ENCODE data around the gene TMOD1. TPM values are rescaled to one million over a fixed set of nuclear protein-coding genes. Genes with fewer than 3 reads are reported as not detected.
A peak's percentile ranks its signal among the peaks of the same experiment; 100 is the strongest.

TMOD1 gene
- total and polyA plus RNA-seq, 2 of the 8 experiments (the other 6 are each of a cell fraction or from before 2014, with no cell fraction given), result 0.17 to 0.88 TPM

GRCh38 chr9:97487107-97487506 lies 14.4 kb upstream of the TMOD1 start:
- CTCF ChIA-PET (ENCODE audit: partially characterized antibody), result interaction anchor here (0.6 to 5.5 kb wide), 15 partner anchors 9 to 1120 kb away, joined by 3 to 40 read pairs (median 3); partner anchors contain the start of gene TMOD1
- H2AK5ac ChIP-seq (ENCODE audit: low read depth, low read length), result no peak overlapping the region
- no peak overlapping the region for H3K56ac ChIP-seq (replicated peaks; ENCODE audit: insufficient read length, low read depth, low read length)
- no peak overlapping the region for H3K9ac ChIP-seq (replicated peaks in 1 of 4; ENCODE audit: extremely low read depth in 1 of 4, low read depth in 3 of 4, low read length in 3 of 4)
- H2BK5ac ChIP-seq (ENCODE audit: low read depth, low read length), result no peak overlapping the region
- POLR2A ChIA-PET (ENCODE audit: partially characterized antibody), result interaction anchor here (1.1 kb wide), 1 partner anchor 43 kb away, joined by 3 read pairs; no protein-coding TSS in a partner anchor
- no peaks in the 10 kb centered on the region for H3K36me3 ChIP-seq (ENCODE audit: control insufficient read depth in 2 of 4, insufficient read depth in 4 of 4, low read length in 3 of 4)
- no peak overlapping the region for H3K4ac ChIP-seq (replicated peaks; ENCODE audit: insufficient read length, low read depth, low read length)
- H2BK20ac ChIP-seq (ENCODE audit: low read length), result no peak overlapping the region
- H4K91ac ChIP-seq (replicated peaks; ENCODE audit: insufficient read length, low read length), result no peak overlapping the region
- no peak overlapping the region for H3K18ac ChIP-seq (ENCODE audit: extremely low read depth, low read length)
- H3K23ac ChIP-seq (ENCODE audit: insufficient read length), result no peak overlapping the region
- H3K79me1 ChIP-seq (ENCODE audit: low read depth, low read length), result no peaks in the 10 kb centered on the region
- H4K8ac ChIP-seq (ENCODE audit: extremely low read depth, insufficient read depth, low read length), result no peak overlapping the region
- FAIRE-seq (no peak), DNase-seq (ENCODE audit: low read depth in 1 of 2, low spot score in 2 of 2) (no peak)
- H2BK12ac ChIP-seq (ENCODE audit: low read depth, low read length), result no peak overlapping the region
- peaks cover 0 to 3% (median 0%) of the 10 kb centered on the region in 4 experiments; a peak in 2 of 7 replicates for H3K27me3 ChIP-seq (replicated peaks in 1 of 4; ENCODE audit: control insufficient read depth in 3 of 4, extremely low read depth in 1 of 4, insufficient read depth in 3 of 4, low read length in 3 of 4)
- no peak overlapping the region for H2AFZ ChIP-seq (ENCODE audit: low read length)
- H3K9me3 ChIP-seq (ENCODE audit: insufficient read depth in 2 of 2, low read depth in 1 of 2, low read length in 1 of 2), result no peaks in the 10 kb centered on the region
- no peak overlapping the region for H3K4me3 ChIP-seq (ENCODE audit: extremely low read depth in 1 of 4, insufficient read depth in 2 of 4, low read depth in 3 of 4, low read length in 4 of 4)
- no peaks in the 10 kb centered on the region for H4K20me1 ChIP-seq (replicated peaks in 1 of 2; ENCODE audit: control insufficient read depth in 1 of 2, insufficient read depth in 2 of 2, low read length in 2 of 2)
- TF ChIP-seq GTF2F1 (IDR thresholded peaks at IDR 0.05; ENCODE audit: borderline replicate concordance, low read depth, low read length) (no peak), BCL11A (IDR thresholded peaks at IDR 0.05; ENCODE audit: low read depth in 2 of 2, low read length in 2 of 2) (no peak), CTCF (IDR thresholded peaks at IDR 0.05; ENCODE audit: control extremely low read depth in 1 of 3, insufficient read depth in 1 of 3, low read depth in 1 of 3, low read length in 3 of 3) (peak in 1 of 3 experiments; percentile 40; a peak in 2 of 4 replicates)
- no peak overlapping the region for H4K5ac ChIP-seq (ENCODE audit: insufficient read length, low read depth, low read length)
- H3K23me2 ChIP-seq (ENCODE audit: low read depth, low read length), result no peaks in the 10 kb centered on the region
- 84% methylated on average over 2 of the region's 2 CpGs; no CpG with 5 or more reads in 1 of the 2 experiments for WGBS, 2 experiments (ENCODE audit: extremely low coverage in 1 of 2, insufficient coverage in 1 of 2, insufficient read length in 1 of 2, insufficient replicate concordance in 2 of 2, low coverage in 1 of 2, low lambda C conversion rate in 2 of 2, missing lambda C conversion rate in 1 of 2)
- no peak overlapping the region for H3K4me2 ChIP-seq (ENCODE audit: insufficient read depth in 1 of 2, low read depth in 2 of 2, low read length in 2 of 2)
- no peak overlapping the region for H2BK120ac ChIP-seq (replicated peaks; ENCODE audit: low read depth, low read length)
- no peak overlapping the region for H2BK15ac ChIP-seq (ENCODE audit: low read length)
- no peaks in the 10 kb centered on the region for H3K79me2 ChIP-seq (ENCODE audit: control insufficient read depth in 1 of 2, insufficient read depth in 2 of 2, low read length in 2 of 2)
- H3K4me1 ChIP-seq (replicated peaks in 1 of 4; ENCODE audit: control insufficient read depth in 3 of 4, insufficient read depth in 4 of 4, low read length in 3 of 4), result no peaks in the 10 kb centered on the region
- H3K27ac ChIP-seq (ENCODE audit: low read depth, low read length), result no peak overlapping the region
- H3K14ac ChIP-seq (ENCODE audit: insufficient read length), result no peak overlapping the region

All from H1 (cell line).